ENCODE measurements around the gene KRTAP2-2.
"Not testable (repeated sequence)": the region's sequence is repeated elsewhere in the genome, so short reads cannot be mapped to it uniquely, and the experiment has no call there.

The KRTAP2-2 gene

DNA sequence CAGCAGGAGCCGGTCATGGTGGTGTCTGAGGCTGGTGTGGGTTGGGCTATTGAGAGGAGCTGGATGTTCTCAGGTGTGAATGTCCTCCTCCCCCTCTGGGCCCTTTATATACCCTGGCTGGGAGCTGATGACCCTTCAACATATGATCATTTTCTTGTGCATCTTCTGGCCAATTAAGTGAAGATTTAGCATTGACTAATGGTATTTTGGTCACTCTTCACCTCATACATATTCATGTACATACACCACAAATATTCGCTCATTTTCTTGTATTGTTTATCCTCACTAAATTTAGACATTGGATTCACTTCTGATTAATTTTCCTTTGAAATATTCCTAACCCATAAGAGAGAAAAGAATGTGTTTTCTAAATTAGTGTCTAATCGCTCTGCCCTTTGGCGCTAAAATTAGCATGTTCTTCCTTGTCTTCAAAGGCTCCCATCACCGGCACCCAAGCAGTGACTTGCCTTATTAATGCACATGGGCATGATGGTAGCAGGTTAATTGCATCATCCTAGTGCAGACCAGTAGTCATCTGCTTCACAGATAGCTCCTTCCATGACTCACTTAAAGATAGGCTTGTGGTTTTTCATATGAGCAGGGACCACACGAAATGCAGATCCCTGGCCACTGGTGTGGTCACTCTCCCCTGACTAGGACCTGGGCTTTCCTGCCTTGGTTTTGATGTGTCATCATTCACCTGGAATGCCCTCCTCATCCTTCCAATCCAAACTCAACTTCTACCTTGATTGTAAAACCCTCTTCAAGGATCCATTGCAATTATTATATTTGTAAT is 11.0 kb upstream of the KRTAP2-2 start, which contains the start of gene KRTAP2-4:
Gene KRTAP2-4, minus strand, starts transcription at position 51 of the 796 bp plus-strand sequence. Its CDS starts 34 bp downstream, at position 17.
- TF ChIP-seq, protein P1, sequence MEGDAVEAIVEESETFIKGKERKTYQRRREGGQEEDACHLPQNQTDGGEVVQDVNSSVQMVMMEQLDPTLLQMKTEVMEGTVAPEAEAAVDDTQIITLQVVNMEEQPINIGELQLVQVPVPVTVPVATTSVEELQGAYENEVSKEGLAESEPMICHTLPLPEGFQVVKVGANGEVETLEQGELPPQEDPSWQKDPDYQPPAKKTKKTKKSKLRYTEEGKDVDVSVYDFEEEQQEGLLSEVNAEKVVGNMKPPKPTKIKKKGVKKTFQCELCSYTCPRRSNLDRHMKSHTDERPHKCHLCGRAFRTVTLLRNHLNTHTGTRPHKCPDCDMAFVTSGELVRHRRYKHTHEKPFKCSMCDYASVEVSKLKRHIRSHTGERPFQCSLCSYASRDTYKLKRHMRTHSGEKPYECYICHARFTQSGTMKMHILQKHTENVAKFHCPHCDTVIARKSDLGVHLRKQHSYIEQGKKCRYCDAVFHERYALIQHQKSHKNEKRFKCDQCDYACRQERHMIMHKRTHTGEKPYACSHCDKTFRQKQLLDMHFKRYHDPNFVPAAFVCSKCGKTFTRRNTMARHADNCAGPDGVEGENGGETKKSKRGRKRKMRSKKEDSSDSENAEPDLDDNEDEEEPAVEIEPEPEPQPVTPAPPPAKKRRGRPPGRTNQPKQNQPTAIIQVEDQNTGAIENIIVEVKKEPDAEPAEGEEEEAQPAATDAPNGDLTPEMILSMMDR (conservative IDR thresholded peaks at IDR 0.05; ENCODE audit: low read depth, low read length), result no peak
- H3K4me3 ChIP-seq (ENCODE audit: low read length), result no peak within 1 kb of the TSS
- no peak for DNase-seq (ENCODE audit: low read depth)

DNA sequence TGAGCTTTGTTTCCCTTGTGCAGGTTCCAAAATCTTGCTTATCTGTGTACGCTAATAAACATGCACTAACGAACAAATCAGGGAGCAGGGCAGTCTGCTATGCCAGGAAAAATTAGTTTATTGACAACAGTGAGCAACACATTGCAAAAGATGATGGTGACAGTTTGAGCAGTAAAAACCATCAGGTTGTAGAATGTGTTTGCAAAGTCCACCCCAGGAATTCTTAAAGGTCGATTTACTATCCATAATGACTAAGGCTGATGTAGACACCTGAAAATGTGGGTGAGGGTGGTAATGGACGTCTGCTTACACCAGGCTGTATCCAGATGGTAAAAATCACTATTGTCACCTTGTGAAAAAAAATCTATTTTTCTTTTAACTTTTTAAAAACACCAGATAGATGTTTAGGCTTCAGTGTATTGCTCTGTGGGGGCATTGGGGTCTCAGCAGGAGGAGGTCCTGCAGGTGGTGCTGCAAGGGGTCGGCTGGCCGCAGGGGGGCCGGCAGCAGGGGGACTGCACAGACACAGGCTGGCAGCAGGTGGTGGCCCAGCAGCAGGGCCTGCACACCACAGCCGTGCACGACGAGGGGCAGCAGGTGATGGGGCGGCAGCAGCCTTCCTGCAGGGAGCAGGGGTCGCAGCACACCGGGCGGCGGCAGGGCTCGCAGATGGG is 10.1 kb upstream of the KRTAP2-2 start:
- not testable (repeated sequence) for H3K4me3 ChIP-seq (ENCODE audit: low read length); DNase-seq (ENCODE audit: low read depth)

DNA sequence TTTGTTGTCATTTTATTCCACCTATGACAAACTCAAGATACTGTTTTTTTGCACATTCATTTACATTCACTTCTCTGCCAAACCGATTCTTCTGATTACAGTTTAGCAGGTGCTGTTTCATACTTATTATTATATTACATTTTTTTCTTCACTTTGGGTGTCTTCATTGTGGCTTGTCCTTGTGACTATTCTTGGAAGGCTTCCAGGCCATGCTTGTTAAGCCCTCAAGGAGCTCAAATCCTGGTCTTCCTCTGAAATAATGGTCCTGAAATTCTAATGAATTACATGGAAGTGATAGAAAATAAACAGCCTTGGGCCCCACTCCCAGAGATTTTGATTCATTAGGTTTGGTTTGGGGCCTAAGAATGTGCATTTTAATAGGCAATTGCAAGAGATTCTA is 9.3 kb upstream of the KRTAP2-2 start:
- DNase-seq (ENCODE audit: low read depth), result no peak
- TF ChIP-seq, protein P1 (conservative IDR thresholded peaks at IDR 0.05; ENCODE audit: low read depth, low read length), result no peak
- no peak overlapping the region for H3K4me3 ChIP-seq (ENCODE audit: low read length)

DNA sequence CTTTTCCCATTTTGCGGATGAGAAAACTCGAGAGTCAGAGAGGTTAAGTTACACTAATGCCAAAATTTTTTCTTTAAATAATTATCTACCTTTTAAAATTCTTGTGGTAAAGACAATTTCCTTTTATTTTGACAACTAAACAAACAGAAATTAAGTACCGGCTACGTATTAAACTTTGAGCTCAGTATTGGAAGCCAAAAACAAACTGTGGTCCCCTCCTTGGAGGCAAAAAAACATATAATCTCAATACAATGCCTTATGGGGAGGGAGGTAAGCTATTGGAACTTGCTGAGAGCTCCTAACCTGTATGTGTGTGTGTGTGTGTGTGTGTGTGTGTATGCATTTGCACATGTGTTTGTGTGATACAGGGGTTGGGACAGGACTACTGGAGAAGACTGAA is 8.4 kb upstream of the KRTAP2-2 start:
- DNase-seq (ENCODE audit: low read depth), result no peak
- no peak overlapping the region for H3K4me3 ChIP-seq (ENCODE audit: low read length)
- TF ChIP-seq, protein P1 (conservative IDR thresholded peaks at IDR 0.05; ENCODE audit: low read depth, low read length), result no peak

DNA sequence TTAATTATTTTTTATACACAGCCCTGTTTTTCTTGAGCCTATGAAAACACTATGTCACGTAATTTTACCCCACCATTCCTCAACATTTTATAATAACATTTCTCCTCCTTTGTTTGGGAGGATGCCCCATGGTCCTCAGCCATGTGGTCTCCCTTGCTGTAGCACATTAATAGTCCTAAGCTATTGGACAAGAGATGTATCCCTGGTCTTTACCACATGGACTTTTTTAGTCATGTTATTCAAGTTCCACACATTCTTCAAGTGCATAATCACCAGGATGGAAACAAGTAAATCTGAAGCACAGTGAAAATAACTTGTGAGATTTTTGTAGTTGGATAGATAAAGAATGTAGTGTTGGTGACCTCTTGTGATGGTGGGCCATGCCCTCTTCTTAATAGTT is 6.9 kb upstream of the KRTAP2-2 start:
- TF ChIP-seq, protein P1 (conservative IDR thresholded peaks at IDR 0.05; ENCODE audit: low read depth, low read length), result no peak
- H3K4me3 ChIP-seq (ENCODE audit: low read length), result no peak overlapping the region
- peak; percentile 87 for DNase-seq (ENCODE audit: low read depth)

DNA sequence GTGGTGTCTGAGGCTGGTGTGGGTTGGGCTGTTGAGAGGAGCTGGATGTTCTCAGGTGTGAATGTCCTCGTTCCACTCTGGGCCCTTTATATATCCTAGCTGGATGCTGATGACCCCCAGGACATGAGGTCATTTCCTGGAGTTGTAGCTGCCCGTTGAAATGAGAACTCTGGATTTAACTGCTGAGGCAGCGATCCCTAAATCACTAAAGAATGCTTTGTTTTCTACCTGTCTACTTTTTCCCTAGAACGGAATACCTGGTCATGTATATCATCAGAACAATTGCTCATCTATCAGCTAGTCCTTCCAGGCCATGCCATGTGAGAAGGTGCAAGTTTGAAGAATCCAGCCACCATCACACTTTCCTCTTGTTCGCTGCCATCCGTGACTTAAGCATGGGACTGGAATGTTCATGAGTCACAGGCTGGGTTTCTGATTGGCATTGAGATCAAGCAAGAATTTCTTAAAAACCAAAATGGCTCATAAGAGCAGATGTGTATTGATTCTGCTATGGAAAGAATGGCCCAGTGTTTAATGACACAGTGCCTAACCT is 5.1 kb upstream of the KRTAP2-2 start, which contains the start of gene KRTAP2-3:
Gene KRTAP2-3, minus strand, starts transcription at position 63 of the 553 bp plus-strand sequence. CDS start 64 bp downstream, outside the sequence.
- TF ChIP-seq, protein P1 (conservative IDR thresholded peaks at IDR 0.05; ENCODE audit: low read depth, low read length), result no peak
- peak; percentile 85 for DNase-seq (ENCODE audit: low read depth)
- H3K4me3 ChIP-seq (ENCODE audit: low read length), result no peak within 1 kb of the TSS

DNA sequence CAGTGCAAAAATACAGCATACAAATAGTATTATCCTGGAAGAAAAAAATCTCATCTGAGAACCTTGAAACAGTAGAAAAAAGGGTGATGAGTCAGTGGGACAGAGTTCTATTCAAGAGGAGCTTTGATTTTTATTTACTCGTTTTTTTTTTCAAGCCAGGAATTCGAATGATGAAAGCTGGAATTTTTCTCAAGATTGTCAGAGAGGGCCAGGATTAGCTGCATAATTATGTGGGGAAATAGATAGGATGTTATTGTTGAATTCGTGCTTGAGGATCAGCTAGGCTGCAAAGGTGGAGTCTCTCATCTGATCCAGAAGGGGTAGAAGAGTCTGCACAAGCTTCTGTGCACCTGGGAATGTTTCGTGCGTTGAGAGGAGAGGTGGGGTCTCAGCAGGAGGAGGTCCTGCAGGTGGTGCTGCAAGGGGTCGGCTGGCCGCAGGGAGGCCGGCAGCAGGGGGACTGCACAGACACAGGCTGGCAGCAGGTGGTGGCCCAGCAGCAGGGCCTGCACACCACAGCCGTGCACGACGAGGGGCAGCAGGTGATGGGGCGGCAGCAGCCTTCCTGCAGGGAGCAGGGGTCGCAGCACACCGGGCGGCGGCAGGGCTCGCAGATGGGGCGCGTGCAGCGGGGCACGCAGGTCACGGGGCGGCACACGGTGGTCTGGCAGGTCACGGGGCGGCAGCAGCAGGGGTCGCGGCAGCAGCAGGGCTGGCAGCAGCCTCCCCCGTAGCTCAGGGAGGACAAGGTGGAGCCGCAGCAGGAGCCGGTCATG is 4.4 kb upstream of the KRTAP2-2 start:
- H3K4me3 ChIP-seq (ENCODE audit: low read length), result not testable (repeated sequence)
- peak; percentile 58 for DNase-seq (ENCODE audit: low read depth)
